ENCODE data around the gene KAT8.

The KAT8 gene

GRCh38 chr16:31108035-31108793 is 9.2 kb upstream of the KAT8 start, which contains the start of gene BCKDK:
Gene BCKDK (plus strand): TSS chr16:31108386. CDS start chr16:31109224, 838 bp downstream.
- peak; percentile 77 for DNase-seq

- DNase-seq, result no peak
These were observed 8.5 kb upstream of the KAT8 start for GRCh38 chr16:31108794-31109558.

GRCh38 chr16:31109622-31110021 is 7.8 kb upstream of the KAT8 start:
- DNase-seq, result no peak

DNA sequence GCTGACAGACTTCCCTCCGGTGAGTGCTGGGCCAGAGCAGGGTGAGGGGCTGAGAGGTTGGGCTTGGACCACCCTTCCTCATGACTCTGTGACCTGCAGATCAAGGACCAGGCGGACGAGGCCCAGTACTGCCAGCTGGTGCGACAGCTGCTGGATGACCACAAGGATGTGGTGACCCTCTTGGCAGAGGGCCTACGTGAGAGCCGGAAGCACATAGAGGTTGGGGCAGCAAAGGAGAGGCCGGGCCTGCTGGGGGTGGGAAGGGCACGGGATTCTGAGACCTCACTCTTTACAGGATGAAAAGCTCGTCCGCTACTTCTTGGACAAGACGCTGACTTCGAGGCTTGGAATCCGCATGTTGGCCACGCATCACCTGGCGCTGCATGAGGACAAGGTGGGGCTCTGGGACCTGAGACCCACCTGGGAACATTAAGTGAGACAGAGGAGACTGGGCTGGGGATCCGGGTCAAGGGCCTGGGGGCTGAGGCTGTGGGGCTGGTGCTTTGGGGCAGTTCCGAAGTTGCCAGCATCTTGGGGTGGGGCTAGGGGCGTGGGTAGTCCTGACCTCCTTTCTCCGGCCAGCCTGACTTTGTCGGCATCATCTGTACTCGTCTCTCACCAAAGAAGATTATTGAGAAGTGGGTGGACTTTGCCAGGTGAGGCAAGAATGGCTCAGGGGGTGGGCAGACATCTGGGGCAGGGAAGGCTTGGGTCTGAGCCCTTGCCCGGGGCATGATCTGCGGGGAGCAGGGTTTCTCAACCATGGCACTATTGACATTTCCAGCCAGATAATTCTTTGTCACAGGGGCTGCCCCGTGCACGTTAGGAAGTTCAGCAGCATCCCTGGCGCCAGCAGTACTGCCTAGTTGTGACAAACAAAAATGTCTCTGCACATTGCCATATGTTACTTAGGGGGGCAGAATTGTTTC is 7.1 kb upstream of the KAT8 start:
- DNase-seq, result no peak

GRCh38 chr16:31111881-31112466 is 5.5 kb upstream of the KAT8 start:
- DNase-seq, result no peak

- DNase-seq, result no peak
These were observed 4.8 kb upstream of the KAT8 start for GRCh38 chr16:31112711-31113110.

- no peak for DNase-seq
These were observed 4.0 kb upstream of the KAT8 start for GRCh38 chr16:31113121-31114120.

GRCh38 chr16:31114468-31114867 is 3.0 kb upstream of the KAT8 start:
- DNase-seq, result no peak

DNA sequence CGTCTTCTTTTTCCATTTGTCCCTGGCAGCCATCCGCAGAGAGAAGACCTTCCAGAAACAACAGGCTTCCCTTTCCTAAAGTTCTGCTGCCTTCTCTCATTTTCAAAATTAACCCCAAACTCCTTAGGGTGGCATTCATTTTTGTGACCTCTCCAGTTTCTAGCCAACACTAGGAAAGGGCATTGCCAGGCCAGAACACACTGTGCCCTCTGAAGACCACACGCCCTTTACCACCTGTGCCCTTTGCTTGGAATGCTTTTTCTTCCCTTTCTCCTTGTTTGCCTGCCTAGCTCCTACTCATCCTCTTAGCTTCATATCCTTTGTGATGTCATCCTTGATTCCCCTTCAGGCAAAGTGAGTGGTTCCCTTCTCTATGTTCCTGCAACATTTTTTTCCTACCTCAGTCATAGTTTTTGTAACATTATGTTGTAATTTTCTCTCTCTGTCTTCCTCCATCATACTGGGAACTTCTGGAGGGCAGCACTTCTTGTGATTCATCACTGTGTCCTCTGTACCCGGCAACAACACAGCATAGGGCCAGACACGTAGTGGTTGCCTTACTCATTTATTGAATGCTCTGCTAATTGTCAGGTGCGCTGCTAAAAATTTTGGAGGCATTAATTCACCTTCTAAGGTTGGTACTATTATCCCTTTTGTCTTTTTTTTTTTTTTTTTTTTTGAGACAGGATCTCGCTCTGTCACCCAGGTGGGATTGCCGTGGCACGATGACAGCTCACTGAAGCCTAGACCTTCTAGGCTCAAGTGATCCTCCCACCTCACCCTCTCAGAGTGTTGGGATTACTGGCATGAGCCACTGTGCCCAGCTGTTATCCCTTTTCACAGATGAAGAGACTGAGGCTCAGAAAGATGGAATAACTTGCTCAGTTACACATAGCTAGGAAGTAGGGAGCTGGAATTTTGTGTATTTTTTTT is 1.0 kb downstream of the KAT8 start:
- DNase-seq, result peak; percentile 24

DNA sequence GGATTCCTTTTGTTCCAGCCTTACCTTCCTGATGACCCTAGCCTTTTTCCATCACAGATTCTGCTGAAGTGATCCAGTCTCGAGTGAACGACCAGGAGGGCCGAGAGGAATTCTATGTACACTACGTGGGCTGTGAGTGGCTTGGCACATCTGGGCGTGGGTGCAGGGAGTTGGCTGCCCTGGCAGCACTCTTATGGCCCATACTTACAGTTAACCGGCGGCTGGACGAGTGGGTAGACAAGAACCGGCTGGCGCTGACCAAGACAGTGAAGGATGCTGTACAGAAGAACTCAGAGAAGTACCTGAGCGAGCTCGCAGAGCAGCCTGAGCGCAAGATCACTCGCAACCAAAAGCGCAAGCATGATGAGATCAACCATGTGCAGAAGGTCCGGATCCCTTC is 2.7 kb downstream of the KAT8 start:
- no peak for DNase-seq

DNA sequence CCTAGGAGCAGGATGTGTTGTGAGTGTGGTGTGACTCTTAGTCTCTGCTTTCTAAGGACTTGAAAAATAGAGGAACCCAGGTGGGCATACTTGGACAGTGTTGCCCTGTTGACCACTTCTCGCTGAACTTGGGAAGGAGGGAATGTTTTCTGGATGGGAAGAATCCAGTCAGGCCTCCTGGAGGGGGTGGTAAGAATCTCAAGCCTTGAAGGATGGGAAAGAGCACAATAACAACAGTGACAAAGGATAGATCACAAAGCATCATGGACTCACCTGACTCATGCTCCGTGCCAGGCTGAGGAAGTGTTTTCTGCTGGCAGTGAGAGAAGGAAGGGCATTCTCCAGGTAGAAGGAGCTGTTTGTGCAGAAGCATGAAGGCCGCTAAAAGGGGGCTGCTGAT is 8.4 kb downstream of the KAT8 start:
- DNase-seq, result no peak

- no peak for DNase-seq
These were observed 9.7 kb downstream of the KAT8 start for GRCh38 chr16:31127182-31127581.

DNA sequence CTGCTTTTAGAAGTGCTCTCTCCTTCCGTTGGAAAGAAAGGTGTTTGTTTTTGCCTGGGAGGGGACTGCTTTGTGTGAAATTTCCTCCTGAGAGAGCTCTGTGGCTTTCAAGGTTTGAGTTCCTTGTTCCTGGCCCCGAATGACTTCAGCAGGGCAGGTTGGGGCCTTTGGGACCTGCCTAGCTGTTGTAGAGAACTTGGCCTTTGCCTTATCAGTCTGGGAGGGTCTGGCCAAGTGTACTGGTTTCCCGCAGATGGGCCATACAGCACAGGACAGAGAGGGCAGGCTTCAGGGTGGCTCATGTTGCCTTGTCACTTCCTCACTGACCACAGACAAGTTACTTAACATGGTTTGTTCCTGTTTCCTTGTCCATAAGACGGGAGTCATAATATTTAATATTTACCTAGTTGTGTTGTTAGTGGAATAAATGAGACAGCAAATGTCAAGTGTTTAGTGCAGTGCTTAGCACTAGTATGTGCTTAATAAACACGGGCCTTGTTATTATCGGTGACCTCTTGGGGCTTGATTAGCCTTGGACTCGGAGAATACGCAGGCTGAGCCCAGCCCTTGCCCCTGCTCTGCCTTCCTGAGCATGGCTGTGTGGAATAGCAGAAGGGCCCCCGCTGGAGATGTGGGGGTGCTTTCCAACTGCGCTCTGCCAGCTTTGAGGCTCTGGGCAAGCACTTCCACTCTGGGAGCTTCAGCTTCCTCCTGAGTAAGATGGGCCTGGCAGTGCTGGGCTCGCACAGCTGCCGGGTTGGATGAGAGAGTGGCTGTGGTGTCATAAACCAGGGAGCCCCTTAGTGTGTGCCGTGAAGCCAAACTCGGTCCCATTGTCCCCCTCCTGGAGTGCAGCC is 11.5 kb downstream of the KAT8 start:
- no peak for DNase-seq

- DNase-seq, result no peak
These were observed 12.3 kb downstream of the KAT8 start for GRCh38 chr16:31129568-31130335.

DNA sequence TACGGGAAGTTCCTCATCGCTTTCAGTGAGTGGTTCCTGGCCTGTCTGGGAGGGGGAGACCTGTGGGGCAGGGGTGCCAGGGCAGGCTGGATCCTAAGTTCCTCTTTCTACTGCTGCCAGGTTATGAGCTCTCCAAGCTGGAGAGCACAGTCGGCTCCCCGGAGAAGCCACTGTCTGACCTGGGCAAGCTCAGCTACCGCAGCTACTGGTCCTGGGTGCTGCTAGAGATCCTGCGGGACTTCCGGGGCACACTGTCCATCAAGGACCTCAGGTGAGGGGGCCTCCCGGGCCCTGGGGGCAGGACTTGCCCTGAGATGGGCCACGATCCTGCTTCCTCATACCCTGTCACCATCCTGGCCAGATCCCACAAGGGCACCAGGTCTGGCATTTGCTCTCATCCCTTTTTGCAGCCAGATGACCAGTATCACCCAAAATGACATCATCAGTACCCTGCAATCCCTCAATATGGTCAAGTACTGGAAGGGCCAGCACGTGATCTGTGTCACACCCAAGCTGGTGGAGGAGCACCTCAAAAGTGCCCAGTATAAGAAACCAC is 12.9 kb downstream of the KAT8 start:
- no peak for DNase-seq

DNA sequence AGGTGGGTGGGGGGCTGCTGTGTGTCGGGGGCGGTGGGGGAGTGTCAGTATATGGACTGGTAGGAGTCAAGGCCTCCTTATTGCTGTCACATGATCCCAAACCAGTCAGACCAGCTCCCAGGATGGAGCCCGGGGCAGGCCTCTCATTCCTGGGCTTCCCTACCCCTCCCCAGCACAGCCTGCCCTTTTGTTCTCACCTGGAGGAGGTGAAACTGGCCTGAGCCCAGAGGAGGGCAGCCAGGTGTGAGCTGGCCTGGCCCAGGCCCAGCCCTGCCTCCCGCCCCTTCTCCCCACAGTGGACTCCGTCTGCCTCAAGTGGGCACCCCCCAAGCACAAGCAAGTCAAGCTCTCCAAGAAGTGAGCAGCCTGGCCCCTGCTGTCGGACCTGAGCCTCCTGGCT is 13.4 kb downstream of the KAT8 start:
- no peak for DNase-seq

DNA sequence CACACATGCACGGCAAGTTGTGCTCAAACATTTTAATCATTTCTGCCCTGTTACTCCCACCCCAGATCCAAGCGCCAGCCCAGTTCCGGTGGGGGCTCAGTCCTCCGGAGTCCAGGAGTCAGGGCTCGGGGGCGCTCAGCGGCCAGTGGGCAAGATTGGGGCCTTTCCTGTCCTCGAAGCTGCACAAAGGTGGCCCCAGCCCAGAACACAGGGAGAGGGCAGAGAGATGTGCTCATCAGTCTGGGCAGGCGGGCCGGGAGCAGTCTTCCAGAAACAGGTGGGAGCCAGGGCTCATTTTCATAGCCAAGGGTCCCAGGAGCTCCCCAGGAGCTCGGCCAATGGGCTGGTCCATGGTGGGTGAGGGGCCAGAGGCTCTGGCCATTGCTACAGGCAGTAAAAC is 14.0 kb downstream of the KAT8 start:
- no peak for DNase-seq

DNA sequence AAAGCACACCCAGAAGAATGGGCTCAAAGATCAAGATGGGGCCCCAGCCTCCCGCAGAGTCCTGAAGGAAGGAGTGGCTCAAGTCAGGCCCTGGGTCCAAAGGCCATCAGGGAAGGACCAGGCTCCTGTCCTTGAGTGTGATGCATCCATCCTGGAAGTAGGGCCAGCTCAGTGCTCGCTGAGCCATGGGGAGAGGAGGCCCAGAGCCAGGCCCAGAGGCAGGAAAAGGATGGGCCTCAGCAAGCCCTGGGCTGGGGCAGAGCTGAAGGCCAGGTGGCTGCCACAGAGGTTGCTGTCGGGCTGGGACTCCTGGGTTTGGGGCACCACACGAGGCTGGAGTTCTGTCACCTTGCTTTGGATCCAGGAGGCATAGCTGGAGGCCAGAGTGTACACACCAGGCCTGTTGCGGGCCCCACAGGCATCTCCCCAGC is 14.4 kb downstream of the KAT8 start:
- DNase-seq, result no peak

Data from fibroblast of skin of abdomen (primary cell).